Ramos (cell line): ENCODE results near the gene CEACAM5.
"Not testable (repeated sequence)": the region's sequence is repeated elsewhere in the genome, so short reads cannot be mapped to it uniquely, and the experiment has no call there.

ENCODE experiments used
- in situ Hi-C: fragments of 300-500 bp; cut with MboI; formaldehyde crosslinking; loops from one replicate; pipeline ENCODE4 v1.14.3; 2022; ENCODE audit warnings: low sequenced_read_pairs; ENCODE audit not compliant: unreplicated experiment

Gene CEACAM5

GRCh38 chr19:41735071-41735600 lies 26.7 kb downstream of the CEACAM5 start:
- in situ Hi-C loops, result no loop called here

- in situ Hi-C loops, result no loop called here
Measured at GRCh38 chr19:41739361-41739760, 30.9 kb downstream of the CEACAM5 start.

- in situ Hi-C loops, result no loop called here
Measured at GRCh38 chr19:41740415-41741243, 32.2 kb downstream of the CEACAM5 start.

GRCh38 chr19:41741244-41741554 lies 32.8 kb downstream of the CEACAM5 start:
- in situ Hi-C loops, result no loop called here

- in situ Hi-C loops, result no loop called here
Measured at GRCh38 chr19:41744850-41745249, 36.4 kb downstream of the CEACAM5 start.

DNA sequence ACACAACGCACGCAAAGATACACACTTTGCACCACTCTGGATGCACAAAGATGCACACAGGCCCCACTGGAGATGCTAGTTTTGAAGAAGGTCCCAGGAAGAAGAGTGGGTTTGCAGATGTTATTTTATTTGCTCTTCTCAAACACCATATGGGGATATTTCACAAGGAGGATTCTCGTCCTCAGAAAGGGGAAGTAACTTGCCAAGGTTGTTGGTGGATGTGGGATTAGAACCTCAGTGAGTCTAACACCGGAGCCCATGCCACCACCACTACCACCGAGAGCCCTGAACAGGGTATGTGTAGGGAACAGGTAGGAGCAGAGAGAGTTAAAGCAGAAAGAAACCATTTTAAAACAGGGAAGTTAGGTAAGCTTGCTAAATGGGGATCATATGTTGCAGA lies 37.3 kb downstream of the CEACAM5 start:
- in situ Hi-C loops, result no loop called here

- in situ Hi-C loops, result no loop called here
Measured at GRCh38 chr19:41746593-41747227, 38.3 kb downstream of the CEACAM5 start.

GRCh38 chr19:41748012-41748411 lies 39.6 kb downstream of the CEACAM5 start:
- in situ Hi-C loops, result no loop called here

GRCh38 chr19:41750248-41751134 lies 42.1 kb downstream of the CEACAM5 start:
- in situ Hi-C loops, result not testable (repeated sequence)

GRCh38 chr19:41753159-41753558 lies 44.7 kb downstream of the CEACAM5 start:
- in situ Hi-C loops, result no loop called here

DNA sequence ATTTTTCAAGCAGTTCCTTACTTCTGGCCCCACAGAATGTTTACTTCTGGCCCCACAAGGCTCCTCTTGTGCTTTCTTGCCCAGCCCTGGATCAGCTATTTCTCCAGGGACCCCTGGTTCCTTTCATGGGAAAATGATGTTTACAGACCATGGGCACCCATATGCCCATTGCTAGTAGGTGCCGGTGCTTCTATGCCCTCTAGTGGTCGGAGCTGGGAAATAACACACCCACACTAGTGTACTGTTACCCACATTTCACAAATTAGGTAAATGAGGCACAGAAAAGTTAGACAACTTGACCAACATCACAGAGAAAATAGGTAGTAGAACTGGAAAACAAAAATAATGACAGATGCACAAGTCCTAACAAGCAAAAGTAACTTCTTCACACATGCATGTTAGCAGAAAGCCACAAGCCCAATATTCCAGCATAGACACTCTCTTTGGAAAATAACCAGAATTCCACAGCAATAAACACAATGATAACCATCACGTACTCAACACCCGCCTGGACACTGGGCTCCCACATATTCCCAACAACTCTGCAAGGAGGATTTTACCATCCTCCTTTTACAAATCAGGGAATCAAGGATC lies 45.6 kb downstream of the CEACAM5 start:
- in situ Hi-C loops, result no loop called here

DNA sequence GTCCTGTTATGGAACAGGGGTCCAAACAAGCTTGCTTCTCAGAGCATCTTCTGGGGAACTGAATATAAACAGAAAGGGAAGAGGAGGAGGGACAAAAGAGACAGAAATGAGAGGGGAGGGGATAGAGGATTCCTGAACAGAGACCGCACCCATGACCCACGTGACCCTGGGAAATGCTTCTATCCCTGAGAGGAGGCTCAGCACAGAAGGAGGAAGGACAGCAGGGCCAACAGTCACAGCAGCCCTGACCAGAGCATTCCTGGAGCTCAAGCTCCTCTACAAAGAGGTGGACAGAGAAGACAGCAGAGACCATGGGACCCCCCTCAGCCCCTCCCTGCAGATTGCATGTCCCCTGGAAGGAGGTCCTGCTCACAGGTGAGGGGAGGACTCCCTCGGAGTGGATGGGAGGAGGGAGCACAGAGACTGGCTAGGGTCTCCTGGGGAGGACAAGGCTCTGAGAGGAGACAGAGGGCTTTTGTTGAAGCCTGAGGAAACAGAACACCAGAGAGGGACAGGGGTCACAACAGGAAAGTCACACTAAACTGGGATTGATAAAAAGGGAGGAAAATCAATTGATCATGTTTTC lies 47.0 kb downstream of the CEACAM5 start, which contains the start of gene CEACAM6:
TSS of gene CEACAM6 (plus strand) at position 203 of the 586 bp plus-strand sequence. CDS start at position 312, 109 bp downstream.
- in situ Hi-C loops, result no loop called here

- in situ Hi-C loops, result no loop called here
Measured at GRCh38 chr19:41758846-41759245, 50.4 kb downstream of the CEACAM5 start.

DNA sequence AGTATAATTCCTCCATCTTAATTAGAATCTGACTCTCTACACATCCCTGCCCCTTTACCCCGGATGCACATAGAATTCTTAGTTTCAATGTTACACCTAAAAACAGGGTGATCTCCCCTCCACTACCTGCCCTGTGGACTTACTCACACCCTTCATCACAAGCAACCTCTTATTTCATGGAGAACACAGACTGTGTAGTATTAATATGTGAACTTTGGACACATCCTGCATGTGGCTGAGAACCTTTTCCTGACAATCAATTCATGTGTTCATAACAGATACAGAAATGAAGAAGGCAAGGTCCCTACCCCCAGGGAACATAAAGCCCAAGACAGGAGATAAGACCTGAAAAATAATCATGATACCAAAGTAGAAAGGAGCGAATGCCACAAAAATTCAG lies 58.7 kb downstream of the CEACAM5 start:
- in situ Hi-C loops, result no loop called here

DNA sequence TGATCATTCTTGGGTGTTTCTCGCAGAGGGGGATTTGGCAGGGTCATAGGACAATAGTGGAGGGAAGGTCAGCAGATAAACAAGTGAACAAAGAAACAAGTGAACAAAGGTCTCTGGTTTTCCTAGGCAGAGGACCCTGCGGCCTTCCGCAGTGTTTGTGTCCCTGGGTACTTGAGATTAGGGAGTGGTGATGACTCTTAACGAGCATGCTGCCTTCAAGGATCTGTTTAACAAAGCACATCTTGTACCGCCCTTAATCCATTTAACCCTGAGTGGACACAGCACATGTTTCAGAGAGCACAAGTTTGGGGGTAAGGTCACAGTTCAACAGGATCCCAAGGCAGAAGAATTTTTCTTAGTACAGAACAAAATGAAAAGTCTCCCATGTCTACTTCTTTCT lies 59.7 kb downstream of the CEACAM5 start:
- in situ Hi-C loops, result not testable (repeated sequence)

DNA sequence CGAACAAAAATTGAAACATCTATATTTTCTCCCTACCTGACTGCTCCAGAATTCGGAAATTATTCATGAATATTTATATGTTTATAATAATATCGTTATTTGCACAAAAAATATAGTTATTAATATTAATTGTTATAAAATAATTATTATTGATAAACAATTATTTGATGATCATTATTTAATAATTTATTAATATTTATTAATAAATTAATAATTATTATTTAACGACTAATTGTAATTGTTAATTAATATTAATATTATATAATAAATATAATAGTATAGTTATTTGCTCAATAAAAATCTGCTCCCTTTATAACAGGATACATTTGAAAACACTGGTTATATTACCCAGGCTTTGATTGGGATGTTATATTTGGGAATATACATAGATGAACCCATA lies 61.2 kb downstream of the CEACAM5 start:
- in situ Hi-C loops, result no loop called here

DNA sequence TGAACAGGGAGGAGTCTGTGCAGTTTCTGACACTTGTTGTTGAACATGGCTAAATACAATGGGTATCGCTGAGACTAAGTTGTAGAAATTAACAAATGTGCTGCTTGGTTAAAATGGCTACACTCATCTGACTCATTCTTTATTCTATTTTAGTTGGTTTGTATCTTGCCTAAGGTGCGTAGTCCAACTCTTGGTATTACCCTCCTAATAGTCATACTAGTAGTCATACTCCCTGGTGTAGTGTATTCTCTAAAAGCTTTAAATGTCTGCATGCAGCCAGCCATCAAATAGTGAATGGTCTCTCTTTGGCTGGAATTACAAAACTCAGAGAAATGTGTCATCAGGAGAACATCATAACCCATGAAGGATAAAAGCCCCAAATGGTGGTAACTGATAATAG lies 63.0 kb downstream of the CEACAM5 start:
- in situ Hi-C loops, result no loop called here

DNA sequence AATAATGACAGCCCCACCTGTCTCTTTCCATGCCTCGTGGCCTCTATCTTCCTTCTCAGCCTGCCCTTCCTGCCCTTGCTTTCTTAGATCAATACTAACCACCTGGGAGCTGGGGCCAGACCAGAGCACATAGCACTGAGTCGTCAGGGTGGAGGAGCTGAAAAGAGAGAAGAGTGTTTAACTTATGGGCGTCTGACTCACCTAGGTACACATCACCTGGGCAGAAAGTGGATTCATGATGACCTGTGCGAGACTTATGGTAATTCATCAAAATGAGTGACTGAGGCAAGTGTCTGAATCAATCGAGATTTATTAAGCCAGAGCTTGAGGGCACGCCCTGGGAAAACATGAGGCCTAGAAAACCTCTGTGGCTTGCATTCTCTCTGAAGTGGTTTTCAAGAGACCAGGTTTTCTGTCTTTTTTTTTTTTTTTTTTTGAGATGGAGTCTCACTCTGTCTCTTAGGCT lies 66.1 kb downstream of the CEACAM5 start:
- in situ Hi-C loops, result no loop called here

- in situ Hi-C loops, result no loop called here
Measured at GRCh38 chr19:41776700-41777099, 68.3 kb downstream of the CEACAM5 start.
